Measurements from ENCODE around the gene ELAVL1.

The ELAVL1 gene

DNA sequence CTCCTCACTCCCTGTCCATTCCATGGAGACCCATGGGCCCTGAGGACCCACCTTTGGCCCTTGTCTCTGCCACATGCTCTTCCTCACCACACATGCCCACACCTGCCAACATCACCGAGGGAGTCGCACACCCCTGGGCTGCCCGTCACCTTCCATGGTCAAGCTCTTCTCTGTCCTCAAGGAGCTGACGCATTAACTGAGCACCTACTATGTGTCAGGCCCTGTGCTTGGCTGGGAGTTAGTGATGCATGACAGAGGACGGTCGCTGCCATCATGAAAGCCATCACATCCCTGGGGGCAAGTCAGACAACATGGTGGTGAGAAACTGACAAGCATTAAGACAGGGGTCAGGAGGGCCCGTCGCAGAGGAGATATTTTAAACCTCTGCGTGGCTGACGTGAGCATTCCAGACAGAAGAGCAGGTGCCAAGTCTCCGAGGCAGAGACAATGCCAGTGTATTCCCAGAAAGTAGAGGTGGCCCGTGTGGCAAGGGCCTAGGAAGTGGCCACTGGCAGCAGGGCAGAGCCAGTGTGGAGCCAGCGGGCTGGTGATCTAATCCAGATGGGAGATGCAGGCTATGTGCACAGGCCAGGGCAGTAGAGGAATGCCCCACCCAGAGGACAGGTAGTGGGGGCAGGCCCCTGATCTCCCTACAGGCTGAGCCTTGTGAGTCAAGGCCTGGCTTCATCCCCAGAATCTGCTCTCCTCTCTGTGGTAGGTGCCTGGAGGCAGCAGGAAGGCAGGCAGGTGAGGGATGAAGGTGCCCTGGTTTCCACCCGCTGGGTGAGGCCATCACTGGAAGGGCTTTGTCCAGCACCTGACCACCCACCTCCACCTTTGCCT, 21.2 kb downstream of the ELAVL1 start:
- no peak for DNase-seq

GRCh38 chr19:7983286-7983950, 22.0 kb downstream of the ELAVL1 start:
- no peak for DNase-seq

DNA sequence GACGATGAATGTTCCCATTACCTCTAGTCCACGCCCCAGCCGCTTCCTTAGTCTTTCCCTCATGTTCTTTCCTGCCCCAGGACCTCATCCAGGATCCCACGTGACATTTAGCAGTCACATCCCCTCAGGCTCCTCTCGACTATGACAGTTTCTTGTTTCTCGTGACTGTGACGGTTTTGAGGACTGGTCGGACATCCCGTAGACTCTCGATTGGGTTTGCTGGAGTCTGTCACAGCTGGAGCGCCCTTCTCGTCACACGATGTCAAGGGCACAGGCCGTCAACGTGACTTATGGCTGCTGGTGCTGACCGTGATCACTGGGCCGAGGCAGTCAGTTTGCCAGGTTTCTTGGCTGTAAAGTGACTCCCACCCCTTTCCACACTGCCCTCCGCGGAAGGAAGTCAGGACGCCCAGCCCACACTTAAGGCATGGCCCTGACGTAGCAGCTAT, 22.8 kb downstream of the ELAVL1 start:
- no peak for DNase-seq

DNA sequence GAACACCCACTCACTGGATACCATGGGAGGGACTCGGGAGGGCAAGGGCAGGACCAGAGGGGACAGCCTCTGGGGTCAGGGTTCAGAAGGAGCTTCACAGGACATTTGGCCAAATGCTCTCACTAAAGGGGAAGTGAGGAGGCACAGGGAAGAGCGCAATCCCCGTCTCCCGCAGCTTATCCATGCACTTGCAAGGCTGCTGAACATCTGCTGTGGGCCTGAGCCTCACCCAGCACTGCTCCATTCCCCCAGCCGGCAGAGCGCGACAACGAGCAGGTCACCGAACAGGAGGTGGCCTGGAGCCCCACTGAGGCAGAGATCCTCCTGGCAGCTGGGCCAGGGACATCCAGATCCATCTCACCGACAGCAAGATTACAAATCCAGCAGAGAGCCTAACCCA, 23.3 kb downstream of the ELAVL1 start:
- no peak for DNase-seq

DNA sequence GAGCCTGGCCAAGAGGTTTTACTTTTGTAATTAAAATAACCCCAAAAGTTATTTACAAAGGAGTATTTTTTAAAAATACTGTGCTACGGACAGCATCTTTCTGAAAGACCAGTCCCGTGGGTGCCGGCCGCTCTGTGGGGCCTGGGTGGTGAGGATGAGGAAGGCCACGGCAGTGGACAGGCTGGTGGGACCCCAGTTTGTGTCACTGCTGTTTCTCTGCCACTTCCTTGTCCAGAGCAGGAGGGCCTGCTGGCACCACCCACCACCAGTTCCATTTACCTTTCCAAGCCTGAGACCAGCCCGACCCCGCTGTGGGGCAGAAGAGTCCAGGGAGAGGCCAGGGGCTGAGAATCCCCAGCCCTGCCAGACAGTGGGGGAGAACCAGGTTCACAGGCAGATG, 23.8 kb downstream of the ELAVL1 start:
- no peak for DNase-seq

DNA sequence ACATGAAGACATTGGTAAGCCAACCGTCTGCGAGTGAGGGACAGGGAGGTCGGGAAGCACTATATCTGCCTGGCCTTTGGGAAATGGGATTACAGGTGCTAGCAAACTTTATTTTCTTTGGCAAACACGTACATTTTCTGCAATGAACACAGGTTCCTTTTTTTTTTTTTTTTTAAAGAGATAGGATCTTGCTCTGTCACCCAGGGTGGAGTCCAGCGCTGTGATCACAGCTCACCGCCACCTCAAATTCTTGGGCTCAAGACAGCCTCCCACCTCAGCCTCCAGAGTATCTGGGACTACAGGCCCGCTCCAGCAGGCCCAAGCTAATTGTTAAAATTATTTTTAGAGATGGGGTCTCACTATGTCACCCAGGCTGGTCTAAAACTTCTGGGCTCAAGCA, 24.2 kb downstream of the ELAVL1 start:
- no peak for DNase-seq

DNA sequence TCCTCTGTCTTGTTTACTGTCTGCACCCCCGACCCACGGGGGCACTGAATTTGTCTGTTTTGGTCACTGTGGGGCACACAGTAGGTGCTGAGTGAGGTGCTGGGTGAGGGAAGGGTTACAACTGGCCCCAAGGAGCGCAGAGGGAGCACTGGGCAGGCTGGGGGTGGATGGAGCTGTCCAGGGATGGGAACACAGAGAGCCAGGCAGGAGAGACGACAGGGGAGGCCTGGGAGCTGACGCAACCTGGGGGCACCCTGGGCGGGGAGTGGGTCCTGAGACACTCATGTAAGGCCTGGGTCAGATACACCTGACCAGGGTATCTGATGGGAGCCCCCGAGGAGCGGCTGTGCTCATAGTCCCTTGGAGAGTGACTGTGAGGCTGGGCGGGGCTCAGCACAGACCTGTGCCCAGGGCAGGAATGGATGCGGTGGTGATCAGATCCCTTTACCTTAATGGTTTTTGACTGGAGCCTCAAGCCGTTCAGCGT, 24.8 kb downstream of the ELAVL1 start:
- DNase-seq = no peak

- no peak for DNase-seq
Observed at GRCh38 chr19:7980168-7980567, 25.3 kb downstream of the ELAVL1 start.

DNA sequence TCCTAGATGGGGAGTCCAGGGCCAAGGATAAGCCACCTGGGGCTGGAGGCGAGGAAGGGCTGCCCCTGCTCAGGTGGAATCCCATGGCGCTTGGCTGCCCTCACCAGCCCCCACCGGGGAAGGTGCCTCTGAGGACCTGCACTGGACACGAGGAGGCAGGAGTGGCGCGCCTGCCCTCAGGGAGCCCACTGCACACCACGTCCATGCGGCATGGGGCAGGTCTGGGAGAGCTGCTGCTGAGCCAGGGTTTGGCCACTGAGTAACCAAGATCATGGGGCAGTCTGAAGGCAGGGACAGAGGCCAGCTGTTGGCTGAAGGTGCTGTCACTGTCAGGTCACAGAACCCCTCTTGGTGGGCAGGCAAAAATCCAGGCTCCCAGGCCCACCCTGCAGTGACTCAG, 25.9 kb downstream of the ELAVL1 start:
- DNase-seq = no peak

GRCh38 chr19:7979011-7979410, 26.4 kb downstream of the ELAVL1 start:
- no peak for DNase-seq

DNA sequence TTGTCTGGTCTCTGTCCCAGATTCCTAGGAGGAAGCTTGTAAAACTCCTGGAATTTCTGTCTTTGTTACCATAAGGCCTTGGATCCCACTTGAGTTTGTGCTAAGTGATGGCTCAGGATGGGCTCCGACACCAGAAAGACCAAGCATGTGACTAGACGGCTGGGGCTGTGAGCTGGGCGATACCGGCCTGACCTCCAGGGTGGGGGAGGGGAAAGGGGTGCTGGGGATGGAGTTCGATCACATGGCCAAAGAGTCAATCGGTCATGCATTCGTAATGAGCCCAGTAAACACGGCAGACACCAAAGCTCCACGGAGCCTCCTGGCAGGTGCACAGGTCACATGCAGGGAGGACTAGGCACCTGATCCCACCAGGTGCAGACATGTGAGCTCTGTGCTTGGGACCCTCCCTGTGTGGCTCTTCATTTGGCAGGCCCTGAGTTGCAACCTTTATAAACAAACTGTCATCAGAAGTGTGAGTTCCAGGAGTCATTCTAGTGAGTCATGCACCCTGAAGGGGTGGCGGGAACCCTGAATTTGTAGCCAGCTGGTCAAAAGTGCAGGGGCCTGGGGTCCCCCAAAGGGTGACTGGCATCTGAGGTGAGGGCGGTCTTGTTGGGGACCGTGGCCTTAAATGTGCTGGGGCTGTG, 27.1 kb downstream of the ELAVL1 start:
- DNase-seq = no peak

DNA sequence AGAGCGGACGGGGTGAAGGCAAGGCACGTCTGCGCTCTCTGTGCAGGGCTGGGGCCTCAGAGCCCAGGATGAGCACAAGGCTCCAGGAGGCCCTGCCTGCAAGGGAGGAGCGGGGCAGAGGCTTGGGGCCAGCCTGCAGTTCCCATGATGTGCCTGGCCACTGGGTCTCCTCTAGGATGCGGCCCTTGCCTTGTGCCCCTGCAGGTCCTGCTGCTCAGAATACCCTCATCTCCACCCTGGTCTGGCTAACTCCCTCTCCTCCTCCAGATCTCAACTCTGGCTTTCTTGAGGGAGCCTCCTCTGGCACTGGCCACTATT, 27.8 kb downstream of the ELAVL1 start:
- no peak for DNase-seq

DNA sequence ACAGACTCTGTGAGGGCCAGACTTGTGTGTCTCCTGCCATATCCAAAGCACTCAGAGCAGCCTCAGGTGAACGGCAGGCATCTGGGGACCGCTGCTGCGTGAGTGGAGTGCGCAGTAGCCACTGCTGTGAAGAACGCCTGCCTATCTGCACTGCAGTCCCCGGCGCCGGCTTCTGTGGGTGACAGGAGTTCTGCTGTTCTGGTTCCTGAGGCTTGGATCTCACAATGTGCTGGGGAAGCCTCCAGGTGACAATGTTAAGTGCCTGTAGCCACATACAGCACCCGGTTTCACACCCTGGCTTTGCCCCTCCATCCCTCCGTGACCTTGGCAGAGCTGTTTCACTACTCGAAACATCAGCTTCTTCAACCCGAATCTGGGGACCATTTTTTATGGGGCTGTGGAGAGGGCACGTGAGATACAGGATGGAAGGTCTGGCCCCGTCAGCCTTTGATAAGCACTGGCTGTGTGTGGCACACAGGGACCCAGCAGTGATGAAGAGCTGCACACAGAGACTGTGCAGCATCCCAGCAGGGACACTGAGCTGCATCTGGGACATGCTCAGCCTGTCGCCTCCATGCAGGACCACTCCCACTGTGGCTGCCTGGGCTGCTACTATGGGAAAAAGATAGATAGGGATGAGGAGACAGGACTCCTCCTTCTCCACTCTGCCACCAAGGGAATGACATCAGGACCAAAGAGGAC, 28.3 kb downstream of the ELAVL1 start:
- no peak for DNase-seq

GRCh38 chr19:7976461-7976860, 29.0 kb downstream of the ELAVL1 start:
- no peak for DNase-seq

GRCh38 chr19:7975037-7975436, 30.4 kb downstream of the ELAVL1 start:
- no peak for DNase-seq

DNA sequence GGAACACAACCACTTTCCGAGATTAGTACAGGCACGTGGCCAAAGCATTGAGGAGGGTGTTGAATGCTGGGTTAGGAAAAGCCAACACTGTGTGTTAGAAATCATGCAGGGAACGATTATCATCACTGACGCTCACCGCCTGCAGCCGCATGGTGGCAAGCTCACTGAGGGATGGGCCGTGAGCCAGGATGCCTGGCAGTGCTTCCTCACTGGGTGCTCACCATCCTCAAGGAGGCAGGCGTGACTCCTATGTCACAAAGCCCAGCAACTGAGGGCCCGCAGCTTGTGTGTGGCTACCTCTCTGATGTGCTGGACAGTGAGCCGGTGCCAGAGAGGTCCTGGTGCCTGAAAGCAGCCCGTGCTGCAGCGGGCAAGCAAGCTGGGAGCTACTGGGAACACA, 31.6 kb downstream of the ELAVL1 start:
- no peak for DNase-seq

DNA sequence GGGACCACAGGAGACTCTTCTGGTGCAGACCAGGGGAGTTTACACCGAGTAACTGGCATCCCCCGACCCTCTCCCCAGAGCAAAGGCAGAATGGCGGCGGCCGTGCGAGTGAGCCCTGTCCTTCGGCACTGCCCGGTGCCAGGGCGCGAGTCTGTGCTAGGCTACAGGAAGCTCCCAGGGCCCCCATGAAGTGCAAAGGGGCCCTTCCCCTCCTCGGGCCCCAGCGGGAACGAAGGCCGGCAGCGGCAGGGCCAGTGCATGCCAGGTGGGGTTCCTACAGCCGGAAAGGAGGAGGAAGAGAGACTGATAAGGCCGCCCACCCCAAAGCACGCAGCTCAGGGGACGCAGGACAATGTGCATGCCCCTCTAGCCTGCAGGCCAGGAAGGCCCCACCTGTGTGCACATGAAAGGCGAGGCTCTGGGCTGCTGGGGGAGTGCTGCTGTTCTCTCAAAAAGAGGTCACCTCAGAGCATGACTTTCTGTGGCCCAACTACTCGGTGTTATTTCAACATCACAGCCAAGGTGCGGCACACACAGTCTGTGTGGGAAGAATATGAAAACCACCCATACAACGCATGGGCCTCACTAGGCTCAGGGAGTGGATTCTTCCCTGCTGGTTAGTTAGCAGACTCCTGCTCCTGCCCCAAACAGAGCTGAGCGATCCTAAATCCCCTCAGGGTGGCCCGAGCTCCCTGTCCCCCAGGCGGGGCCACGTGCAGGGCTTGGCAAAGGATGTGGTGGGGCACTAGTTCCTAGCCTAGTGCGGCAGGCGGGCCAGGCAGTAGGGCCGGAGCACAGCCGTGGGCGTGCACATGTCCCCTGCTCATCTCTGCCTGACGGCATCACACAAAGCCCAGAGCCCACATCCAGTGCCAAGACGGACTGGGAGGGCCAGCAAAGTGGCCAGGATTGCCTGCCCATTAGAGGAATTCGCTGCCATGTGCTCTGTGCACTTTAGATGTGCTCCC, 33.6 kb downstream of the ELAVL1 start:
- DNase-seq = no peak

GRCh38 chr19:7970716-7971448, 34.6 kb downstream of the ELAVL1 start:
- DNase-seq = no peak

- no peak for DNase-seq
Observed at GRCh38 chr19:7969555-7969939, 35.9 kb downstream of the ELAVL1 start.

- no peak for DNase-seq
Observed at GRCh38 chr19:7968796-7969554, 36.5 kb downstream of the ELAVL1 start.

All from DMS 273 treated with DMSO at 0.1 percent for 48 hours (cell line).